Measurements from ENCODE around the gene TMC5. TPM values are rescaled to one million over a fixed set of nuclear protein-coding genes. Genes with fewer than 3 reads are reported as not detected.
A peak's percentile ranks its signal among the peaks of the same experiment; 100 is the strongest.

The TMC5 gene
- total RNA-seq, 1 experiment from 2014 or later, result 15.7 TPM

GRCh38 chr16:19481296-19481695 is 63.6 kb downstream of the TMC5 start:
- H3K4me1 ChIP-seq (ENCODE audit: control insufficient read depth in 1 of 2, insufficient read depth in 2 of 2, low read length in 2 of 2), result peaks cover 22 to 36% of the 10 kb centered on the region in 2 experiments
- peaks cover 0 to 13% of the 10 kb centered on the region in 2 experiments; a peak in 1 of 4 replicates for H3K36me3 ChIP-seq (ENCODE audit: control insufficient read depth in 1 of 2, insufficient read depth in 2 of 2, low read length in 2 of 2)
- intact Hi-C loops (cut with micrococcal nuclease), result no loop called here
- BruUV-seq (replicated peaks), result no TSS peak
- DNase-seq (ENCODE audit: low read depth, low spot score) (no peak), ATAC-seq (no peak)
- CTCF ChIA-PET, result no interaction called here
- H3K9me2 ChIP-seq (ENCODE audit: insufficient read depth), result no peaks in the 10 kb centered on the region
- no peak overlapping the region for H3K4me3 ChIP-seq (replicated peaks in 1 of 2; ENCODE audit: low read depth in 1 of 2, low read length in 2 of 2)
- H3K27me3 ChIP-seq (ENCODE audit: insufficient read depth, low read length), result no peaks in the 10 kb centered on the region
- no peak for TF ChIP-seq CEBPB (IDR thresholded peaks at IDR 0.05; ENCODE audit: low read depth)
- TF ChIP-seq SRF (IDR thresholded peaks at IDR 0.05; ENCODE audit: low read depth), result no peak
- TF ChIP-seq POLR2A (IDR thresholded peaks at IDR 0.05; ENCODE audit: borderline replicate concordance, extremely low read depth, insufficient read depth, insufficient read length), result no peak
- TF ChIP-seq ZFX (IDR thresholded peaks at IDR 0.05), result no peak
- no peak for TF ChIP-seq ZNF274 (IDR thresholded peaks at IDR 0.05; ENCODE audit: low read depth, low read length)
- RAD21 ChIA-PET (ENCODE audit: low non-redundant PET in 1 of 2, low total read pairs in 2 of 2, uncharacterized antibody in 2 of 2, unreplicated experiment in 2 of 2), result no interaction called here
- H3K9me3 ChIP-seq (ENCODE audit: control insufficient read depth in 1 of 2, insufficient read depth in 1 of 2, low read depth in 1 of 2, low read length in 2 of 2), result no peaks in the 10 kb centered on the region
- H2AFZ ChIP-seq (ENCODE audit: low read depth, low read length, poor library complexity, severe bottlenecking), result no peak overlapping the region
- POLR2A ChIA-PET, result interaction anchor here (0.6 kb wide), 1 partner anchor 20 kb away, joined by 3 read pairs; no protein-coding TSS in a partner anchor
- no peaks in the 10 kb centered on the region for H4K20me1 ChIP-seq (ENCODE audit: insufficient read depth)
- H3K9ac ChIP-seq (ENCODE audit: low read length), result no peak overlapping the region
- H3K27ac ChIP-seq (ENCODE audit: low read depth, low read length), result no peak overlapping the region
- no peaks in the 10 kb centered on the region for H3K79me2 ChIP-seq (ENCODE audit: insufficient read depth, low read length)
- H3K4me2 ChIP-seq (ENCODE audit: low read length), result peak overlapping the region; percentile 65

DNA sequence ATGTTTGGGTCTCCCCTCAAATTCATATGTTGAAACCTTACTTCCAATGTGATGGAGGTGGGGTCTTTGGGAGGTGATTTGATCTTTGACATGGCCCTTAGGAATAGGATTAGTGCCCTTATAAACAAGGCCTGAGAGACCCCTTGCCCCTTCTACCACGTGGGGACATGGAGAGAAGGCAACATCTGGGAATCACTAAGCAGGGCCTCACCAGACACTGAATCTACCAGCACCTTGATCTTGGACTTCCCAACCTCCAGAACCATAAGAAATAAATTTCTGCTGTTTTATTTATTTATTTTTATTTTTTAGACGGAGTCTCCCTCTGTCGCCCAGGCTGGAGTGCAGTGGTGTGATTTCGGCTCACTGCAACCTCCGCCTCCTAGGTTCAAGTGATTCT is 64.1 kb downstream of the TMC5 start:
- TF ChIP-seq JUND (IDR thresholded peaks at IDR 0.05) (no peak), EZH2phosphoT487 (IDR thresholded peaks at IDR 0.05; ENCODE audit: borderline replicate concordance) (no peak), TCF7L2 (IDR thresholded peaks at IDR 0.05; ENCODE audit: borderline replicate concordance, extremely low read depth, insufficient read depth, insufficient read length) (no peak), RAD21 (IDR thresholded peaks at IDR 0.05; ENCODE audit: low read depth) (no peak)
- ChIA-PET CTCF (no interaction called here), POLR2A (no interaction called here), RAD21 (ENCODE audit: low non-redundant PET in 1 of 2, low total read pairs in 2 of 2, uncharacterized antibody in 2 of 2, unreplicated experiment in 2 of 2) (no interaction called here)
- Histone ChIP-seq H3K79me2 (ENCODE audit: insufficient read depth, low read length) (no peaks in the 10 kb centered on the region), H3K9me2 (ENCODE audit: insufficient read depth) (no peaks in the 10 kb centered on the region), H3K4me2 (ENCODE audit: low read length) (no peak overlapping the region), H3K9ac (ENCODE audit: low read length) (no peak overlapping the region), H3K4me3 (replicated peaks in 1 of 2; ENCODE audit: low read depth in 1 of 2, low read length in 2 of 2) (no peak overlapping the region), H2AFZ (ENCODE audit: low read depth, low read length, poor library complexity, severe bottlenecking) (no peak overlapping the region), H3K9me3 (ENCODE audit: control insufficient read depth in 1 of 2, insufficient read depth in 1 of 2, low read depth in 1 of 2, low read length in 2 of 2) (no peaks in the 10 kb centered on the region), H3K27ac (ENCODE audit: low read depth, low read length) (no peak overlapping the region), H4K20me1 (ENCODE audit: insufficient read depth) (no peaks in the 10 kb centered on the region), H3K4me1 (ENCODE audit: control insufficient read depth in 1 of 2, insufficient read depth in 2 of 2, low read length in 2 of 2) (peaks cover 22 to 39% of the 10 kb centered on the region in 2 experiments), H3K27me3 (ENCODE audit: insufficient read depth, low read length) (no peaks in the 10 kb centered on the region), H3K36me3 (ENCODE audit: control insufficient read depth in 1 of 2, insufficient read depth in 2 of 2, low read length in 2 of 2) (peaks cover 0 to 13% of the 10 kb centered on the region in 2 experiments; a peak in 1 of 4 replicates)
- no peak for ATAC-seq
- intact Hi-C loops (cut with micrococcal nuclease), result no loop called here
- BruUV-seq (replicated peaks), result no TSS peak
- DNase-seq (ENCODE audit: low read depth, low spot score), result no peak
